M059J (cell line): ENCODE measurements around the gene IPCEF1. TPM values are rescaled to one million over a fixed set of nuclear protein-coding genes. Genes with fewer than 3 reads are reported as not detected.

Source experiments
- DNase-seq: peaks from one replicate; pipeline ENCODE4 v3.0.0-alpha.2; 2012; ENCODE audit warnings: low read depth
- total RNA-seq: library from RNA; depleted of rRNA; stranded (reverse); fragments of >200 nt; shearing (Covaris generic); gene quantifications from 2 replicates; pipeline ENCODE4 v1.2.3, GENCODE V29; 2014

IPCEF1 gene
- total RNA-seq, 1 experiment from 2014 or later: 1.6 TPM

DNA sequence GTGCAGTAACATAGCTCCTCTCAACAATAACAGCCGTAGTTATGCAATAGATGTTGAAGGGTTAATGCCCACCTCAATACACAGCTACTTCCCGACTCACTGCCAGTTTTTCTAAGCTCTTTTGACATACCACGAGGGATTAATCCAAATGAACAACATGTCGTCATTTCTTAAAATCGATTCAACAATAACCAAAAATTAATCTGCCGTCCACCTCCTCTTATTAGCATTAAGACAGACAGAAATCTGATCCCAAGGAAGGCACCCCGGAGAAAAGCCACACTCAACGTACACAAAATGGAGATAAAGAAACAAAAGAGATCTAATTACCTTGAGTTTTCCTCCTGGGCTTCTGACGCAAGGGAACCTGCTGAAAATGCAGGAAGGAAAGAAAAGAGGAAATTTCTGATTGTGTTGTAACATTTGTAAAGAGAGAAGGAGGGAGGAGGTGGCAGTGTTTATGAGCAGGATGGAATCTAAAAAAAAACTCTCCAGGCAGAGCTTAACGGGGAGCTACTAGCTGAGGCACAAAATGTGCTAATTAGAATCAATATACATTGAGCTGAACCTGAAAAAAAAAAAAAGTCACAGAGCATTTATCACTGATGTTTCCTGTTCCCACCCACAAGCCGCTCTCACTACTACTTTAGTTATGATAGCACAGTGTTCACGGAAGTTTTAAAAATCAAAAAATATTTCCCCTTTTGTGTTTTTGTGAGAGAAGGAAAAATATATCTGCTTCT is 109.3 kb downstream of the IPCEF1 start:
- no peak for DNase-seq

DNA sequence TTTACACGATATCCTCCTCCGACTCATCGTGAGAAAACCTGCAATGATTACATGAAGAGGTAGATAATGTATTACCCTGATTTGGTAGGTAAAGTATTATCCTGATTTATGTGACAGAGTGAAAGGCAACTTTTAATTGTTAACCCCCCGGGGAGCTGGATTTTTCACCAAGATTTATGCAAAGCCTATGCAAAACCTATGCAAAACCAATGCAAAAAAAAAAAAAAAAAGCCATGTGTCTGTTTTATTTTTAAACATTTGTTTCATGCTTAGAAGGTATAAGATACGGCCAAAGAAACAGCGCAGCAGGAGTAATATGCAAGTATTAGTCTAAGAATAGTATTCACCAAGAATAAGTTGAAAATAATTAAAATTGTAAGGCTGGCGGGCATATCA is 109.9 kb downstream of the IPCEF1 start:
- DNase-seq: no peak

DNA sequence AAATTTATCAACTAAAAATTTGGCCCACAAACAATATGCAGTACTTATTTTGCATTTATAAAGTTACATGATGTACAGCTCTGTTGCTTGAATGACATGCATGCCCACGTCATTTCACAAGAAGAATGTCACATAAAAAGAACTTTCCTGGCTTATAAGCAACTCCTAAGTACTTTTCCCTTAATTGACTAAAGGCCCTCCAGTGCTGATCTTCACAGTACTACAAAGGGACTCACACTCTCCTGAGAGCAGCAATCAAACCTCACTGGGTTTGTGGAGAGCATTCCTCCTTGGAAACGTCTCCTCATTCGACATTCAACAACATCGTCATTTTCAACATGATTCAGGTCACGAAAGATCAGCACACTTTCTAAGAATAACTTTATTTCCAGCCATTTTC is 111.1 kb downstream of the IPCEF1 start:
- no peak for DNase-seq

DNA sequence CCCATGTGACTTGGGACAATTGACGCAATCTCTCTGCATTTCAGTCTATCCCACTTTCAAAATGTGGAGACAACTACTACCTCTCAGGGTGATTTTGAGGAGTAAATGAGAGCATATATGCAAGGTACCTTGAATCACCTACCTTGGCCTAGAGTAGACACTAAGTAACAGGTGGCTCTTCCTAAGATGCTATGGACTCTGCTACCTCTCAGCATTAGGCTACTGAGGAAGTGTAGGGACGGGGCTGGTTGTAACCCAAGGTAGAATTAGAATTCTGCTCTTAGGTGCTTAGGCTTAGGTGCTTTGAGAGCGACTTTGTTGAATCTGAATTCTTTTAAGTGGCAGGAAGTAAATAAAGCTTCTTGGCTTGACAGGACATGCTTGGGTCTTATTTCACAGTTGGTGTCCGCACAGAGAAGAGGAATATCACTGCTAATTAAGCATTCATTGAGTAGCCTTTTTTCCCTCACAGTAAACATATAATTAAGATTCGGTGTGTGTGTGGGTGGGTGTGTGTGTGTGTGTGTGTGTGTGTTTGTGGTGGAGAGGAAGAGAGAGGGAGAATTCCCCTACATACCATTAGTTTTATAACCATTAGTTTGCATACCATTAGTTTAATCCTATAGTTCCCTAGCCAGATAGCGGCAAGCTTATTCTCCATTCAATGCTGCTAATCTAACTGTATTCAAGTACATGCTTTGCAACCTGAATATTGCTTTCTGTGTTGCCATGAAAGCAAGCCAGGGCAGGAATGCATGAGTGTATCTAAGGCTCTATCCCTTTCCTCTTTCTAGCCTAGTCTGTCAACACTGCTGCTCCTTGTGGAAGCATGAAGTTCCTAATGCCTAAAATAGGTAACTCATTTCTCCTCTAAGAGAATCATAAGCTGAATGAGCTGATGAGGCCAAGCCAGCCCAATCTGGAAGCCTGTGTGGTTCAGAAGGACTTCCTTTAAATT is 112.5 kb downstream of the IPCEF1 start:
- DNase-seq: no peak

DNA sequence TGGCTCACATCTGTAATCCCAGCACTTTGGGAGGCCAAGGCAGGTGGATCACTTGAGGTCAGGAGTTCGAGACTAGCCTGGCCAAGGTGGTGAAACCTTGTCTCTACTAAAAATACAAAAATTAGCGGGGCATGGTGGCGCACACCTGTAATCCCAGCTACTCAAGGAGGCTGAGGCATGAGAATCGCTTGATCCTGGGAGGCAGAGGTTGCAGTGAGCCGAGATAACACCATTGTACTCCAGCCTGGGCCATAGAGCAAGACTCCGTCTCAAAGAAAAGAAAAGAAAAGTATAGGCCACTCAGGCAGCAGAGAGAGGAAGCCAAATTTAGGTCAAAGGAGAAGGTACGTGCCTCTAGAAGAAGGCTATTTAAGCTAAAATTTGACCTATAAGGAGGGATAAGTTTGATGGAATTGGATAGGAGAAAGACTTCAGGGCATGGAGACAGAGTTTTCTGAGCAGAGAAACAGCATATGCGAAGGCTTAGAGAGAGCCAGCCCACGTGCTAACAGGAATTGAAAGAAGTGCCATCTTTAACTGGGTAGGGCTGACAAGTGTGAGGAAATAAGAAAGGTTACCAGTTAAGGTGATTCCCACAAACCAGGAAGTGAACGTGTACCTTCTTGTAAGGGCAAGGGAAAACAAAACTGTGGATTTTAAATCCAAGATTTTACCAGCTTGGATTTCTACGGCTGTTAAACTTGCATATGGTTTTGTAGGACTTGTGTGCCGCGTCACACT is 113.8 kb downstream of the IPCEF1 start:
- DNase-seq: no peak

DNA sequence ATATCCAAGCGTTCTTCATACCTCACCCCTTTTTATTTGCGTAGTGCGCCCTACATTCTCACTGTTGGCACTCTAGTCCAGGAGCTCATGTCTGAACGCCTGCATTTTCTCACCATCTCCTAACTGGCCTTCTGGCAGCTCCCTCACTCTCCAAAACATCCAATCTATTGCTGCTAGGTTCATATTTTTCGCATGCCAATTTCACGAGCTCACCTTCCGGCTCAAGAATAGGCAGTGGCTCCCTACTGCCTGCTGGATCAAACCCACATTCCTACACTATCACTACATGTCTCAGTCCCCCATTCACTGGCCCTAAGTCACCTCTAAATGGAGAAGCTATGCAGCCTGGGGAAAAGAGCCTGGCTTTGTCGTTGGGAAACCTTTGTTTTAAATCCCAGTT is 115.0 kb downstream of the IPCEF1 start:
- DNase-seq: no peak

DNA sequence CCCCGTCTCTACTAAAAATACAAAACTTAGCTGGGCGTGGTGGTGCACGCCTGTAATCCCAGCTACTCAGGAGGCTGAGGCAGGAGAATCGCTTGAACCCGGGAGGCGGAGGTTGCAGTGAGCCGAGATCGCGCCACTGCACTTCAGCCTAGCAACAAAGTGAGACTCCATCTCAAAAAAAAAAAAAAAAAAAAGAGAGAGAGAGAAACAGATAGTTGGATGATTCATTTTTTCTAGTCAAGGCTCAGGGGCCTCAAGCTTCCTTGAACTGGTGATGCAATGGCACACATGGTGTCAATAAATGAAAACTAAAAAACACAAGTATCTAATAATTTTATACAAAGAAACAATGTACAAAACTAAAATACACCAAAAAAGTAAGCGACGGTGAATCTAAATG is 115.5 kb downstream of the IPCEF1 start:
- DNase-seq: peak; percentile 21

DNA sequence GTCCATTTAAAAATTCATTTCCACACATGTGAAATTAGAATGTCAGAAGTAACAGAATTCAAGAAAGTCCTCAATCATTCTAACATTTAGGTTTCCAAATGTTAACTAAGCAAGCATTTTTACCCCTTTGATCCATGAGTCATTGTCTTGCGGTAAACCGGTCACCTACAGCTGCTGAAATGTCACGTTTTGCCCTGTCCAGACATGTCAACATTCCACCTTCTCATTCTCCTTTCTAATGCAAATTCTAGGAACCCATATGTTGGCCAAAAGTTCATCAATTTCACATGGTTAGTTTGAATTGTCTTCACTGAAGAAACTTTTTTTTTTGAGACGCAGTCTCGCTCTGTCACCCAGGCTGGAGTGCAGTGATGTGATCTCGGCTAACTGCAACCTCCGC is 117.2 kb downstream of the IPCEF1 start:
- DNase-seq: peak; percentile 78

DNA sequence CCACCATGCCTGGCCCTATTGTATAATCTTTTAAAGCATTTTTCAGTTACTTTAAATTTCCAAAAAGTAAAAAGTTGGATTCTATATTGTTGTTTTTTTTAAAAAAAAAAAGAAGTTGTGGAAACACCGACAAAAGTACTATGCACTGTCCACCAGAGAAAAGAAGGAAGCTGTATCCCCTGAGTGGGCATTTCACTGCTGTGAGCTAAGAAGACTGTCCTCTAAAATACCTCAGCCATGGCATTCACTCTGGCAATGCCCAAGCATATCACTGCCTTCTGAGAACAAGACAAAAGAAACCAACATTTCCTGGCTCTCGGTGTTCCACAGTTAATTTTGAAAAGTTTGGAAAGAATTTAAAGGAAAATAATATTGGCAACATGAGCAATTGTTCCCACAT is 117.8 kb downstream of the IPCEF1 start:
- DNase-seq: peak; percentile 16

DNA sequence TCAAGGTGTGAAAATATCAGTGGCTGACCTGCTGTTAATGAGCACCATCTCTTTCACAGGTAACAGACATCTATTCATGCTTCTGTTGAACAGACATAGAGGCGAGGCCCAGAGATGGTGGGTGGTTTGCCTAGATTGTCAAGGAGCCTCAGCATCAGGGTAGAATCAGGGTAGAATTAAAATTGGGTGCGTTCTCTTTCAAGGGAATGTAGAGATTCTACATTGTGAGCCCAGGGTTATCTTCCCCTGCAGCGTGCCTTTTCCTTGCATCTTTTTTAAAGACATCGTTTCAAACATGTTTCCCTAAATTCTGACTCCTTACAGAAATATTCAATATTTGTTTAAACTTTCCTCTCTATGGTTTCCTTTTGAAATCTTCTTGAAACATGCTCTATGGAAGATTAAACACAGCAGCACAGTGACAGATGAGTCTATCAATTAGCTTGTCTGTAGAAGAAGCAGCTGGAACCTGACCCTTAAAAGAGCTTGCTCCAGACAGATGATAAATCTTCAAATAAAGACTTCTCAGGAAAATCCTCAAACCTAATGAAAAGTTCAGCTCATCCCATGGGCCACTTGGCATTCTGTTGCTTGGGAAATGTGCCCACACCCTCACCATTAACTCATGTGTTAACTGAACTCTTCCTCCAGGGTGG is 119.8 kb downstream of the IPCEF1 start:
- no peak for DNase-seq

DNA sequence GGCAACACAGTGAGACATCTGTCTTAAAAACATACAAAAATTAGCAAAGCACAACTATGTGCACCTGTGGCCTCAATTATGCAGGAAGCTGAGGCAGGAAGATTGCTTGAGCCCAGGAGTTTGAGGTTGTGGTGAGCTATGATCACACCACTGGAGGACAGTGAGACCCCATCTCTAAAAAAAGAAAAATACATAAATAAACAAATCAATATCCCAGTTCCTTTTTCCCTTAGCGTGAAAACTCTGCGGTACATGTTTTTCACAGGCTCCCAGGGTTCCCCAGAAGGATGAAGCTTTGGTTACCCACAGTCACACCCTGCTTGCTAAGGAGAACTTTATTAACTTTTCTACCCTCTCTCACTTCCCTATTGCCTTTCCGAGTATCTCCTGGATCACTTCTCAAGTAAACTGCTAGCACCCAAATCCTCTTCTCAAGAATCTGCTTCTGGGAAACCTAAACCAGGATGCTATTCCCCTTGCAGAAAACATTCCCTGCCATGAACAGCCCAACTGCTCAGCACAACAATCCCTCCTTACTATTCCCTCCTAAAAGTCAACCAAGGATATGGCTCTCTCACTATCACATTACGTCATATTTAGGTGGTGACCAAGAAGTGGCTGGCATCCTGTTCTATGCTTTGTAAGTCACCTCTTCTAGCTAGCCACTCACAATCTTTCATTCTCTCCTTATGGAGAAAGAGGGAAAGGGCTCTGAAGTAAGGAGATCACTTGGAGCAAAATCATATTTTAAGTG is 122.4 kb downstream of the IPCEF1 start:
- no peak for DNase-seq

DNA sequence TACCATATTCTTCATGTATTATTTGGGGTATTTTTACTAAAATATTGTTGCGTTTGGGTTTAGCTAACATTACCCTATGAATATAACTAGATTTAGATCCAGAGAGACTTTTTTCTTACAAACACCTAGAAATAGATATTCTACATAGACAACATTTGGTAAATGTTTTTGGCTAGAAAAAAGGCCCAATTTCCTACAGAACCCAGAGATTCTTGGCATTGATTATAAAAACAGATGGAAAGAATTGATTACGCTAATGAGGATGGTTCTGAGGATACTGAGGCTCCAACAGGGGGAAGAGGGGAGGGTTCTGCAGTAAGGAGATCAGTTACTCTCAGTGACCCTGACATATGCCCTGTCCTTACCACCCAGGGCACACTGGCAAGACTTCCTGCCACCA is 123.2 kb downstream of the IPCEF1 start:
- no peak for DNase-seq

DNA sequence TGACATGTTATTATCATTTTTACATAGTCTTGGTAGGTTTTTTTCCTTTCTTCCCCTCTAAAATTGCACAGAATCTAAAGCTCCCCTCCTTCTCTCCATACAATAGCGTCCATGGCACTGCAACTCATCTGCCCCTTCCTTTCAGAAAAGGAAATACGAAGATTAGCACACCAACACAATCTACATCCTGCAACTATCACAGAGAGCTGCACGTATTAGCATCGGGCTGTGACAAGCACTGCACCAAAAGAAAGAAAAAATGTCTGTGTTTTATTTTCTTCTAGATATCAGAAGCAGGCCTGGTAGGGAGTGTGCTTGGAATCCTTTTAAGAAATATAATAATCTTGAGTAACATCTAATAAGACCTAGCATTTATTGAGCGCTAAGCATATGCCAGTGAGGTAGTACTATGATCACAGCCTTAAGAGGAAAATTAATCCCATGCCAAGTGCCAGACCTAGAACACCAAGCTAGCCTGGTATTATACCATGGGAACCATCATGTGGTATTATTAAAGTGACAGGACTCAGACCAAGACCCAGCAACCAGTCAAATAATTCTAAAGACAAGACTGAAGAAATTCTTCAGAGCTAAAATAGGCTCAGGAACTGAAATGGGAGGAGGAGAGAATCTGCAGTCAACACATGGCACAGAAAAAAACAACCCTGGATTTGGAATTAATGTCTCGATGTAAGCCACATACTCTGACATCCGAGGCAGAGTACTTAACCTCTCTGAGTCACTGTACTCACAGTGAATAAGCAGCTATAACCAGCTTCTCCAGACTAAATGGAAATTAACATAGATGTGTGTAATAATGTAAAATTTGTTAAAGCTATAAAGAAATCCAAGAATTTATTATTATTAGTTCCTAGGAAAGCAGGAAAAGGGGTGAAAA is 124.3 kb downstream of the IPCEF1 start:
- DNase-seq: peak; percentile 48

DNA sequence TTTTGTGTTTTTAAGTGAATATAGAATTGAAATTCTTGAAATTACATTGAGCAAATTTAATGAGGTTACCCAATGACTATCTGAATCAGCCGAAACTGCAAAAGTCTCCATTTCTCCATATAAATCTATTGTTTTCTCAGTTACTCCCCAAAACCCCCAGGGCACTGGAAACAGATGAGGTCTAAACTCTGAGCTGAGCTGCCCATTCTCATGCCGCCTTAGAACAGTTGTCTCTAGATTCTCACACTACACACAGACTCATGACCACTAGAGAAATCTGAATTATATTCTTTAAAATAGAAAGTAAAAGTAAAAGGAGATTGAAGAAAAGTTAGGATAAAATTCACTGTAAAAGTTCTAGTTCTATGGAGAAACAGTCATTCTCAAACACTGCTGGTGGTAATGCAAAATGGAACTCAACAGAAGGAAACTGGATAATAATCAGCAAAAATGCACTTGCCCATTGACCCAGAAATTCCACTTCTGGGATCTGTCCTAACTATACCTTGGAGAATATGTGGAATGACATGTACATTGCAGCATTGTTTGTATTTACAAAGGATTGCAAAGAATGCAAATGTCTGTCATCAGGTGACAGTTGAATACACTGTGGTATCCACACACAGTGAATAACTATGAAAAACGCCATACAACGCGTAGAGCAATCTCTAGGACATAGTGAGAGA is 125.5 kb downstream of the IPCEF1 start:
- no peak for DNase-seq

DNA sequence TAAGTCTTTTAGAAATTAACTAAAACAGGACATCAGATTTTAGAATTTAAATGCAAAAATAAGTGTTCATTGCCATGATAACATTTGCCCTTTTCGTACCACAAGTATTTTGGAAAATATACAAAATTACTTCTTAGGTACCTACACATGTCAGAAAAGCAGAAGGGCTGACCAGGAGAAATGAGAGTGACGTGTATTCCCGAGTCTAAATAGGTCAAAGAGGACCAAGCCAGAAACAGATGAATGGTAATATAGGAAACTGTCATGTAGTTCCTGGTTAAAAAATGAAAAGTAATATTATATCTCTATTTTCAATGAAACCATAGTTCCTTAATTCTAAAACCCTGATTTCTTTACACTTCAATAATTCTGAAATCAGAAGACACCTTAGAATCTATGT is 126.2 kb downstream of the IPCEF1 start:
- DNase-seq: no peak

DNA sequence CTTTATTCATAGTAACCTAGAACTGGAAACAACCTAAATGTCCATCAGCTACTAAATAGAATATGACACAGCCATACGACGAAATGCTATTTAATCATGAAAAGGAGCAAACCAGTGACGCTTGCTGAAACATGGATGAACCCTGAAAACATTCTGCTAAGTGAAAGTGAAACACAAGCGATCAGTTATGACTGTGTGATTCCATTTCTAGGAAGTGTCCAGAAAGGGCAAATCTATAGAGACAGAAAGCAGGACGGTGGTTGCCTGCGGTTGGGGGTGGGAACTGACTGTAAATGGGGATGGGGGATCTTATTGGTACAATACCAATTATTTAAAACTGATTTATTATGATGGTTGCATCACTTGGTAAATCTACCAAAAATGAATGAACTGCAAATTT is 126.8 kb downstream of the IPCEF1 start:
- no peak for DNase-seq

DNA sequence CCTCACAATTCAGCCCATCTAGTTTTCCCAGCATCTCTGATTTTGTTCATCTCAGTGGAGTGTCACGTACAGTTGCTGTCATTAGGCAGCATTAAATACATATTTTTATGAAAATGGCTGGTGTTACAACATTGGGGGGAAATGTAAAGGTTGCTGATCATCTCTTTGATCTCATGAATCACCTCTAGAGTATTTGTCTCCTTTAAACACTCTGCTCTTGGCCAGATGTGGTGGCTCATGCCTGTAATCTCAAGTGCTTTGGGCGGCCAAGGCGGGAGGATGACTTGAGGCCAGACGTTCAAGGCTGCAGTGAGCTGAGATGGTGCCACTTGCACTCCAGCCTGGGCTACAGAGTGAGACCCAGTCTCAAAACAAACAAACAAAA is 128.1 kb downstream of the IPCEF1 start:
- no peak for DNase-seq

DNA sequence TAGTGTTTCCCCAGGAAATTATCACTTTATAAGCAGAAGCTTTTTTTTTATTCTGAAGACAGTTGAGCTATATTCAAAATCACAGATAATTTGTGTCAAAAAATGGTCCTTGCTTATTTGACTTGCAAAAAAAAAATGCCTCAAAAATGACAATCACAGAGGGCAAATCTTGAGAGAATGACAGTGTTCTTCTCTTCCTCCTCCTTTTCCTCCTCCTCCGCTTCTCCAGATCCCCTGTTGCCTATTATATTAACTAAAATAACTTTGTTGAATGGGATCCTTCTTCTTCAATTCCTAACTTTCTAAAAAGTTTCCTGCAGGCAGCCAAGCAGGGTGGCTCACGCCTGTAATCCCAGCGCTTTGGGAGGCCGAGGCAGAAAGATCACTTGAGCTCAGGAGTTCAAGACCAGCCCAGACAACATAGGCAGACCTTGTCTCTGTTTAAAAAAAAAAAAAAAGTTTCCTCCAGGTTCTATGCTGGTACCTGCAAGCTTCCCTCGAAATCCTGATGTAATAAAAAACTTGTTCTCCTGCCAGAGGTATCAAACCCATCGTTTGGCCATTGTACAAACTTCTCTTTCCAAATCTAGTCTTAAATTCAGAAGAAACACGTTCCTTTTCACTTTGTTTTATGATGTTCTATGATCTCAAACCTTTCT is 128.6 kb downstream of the IPCEF1 start:
- DNase-seq: no peak

DNA sequence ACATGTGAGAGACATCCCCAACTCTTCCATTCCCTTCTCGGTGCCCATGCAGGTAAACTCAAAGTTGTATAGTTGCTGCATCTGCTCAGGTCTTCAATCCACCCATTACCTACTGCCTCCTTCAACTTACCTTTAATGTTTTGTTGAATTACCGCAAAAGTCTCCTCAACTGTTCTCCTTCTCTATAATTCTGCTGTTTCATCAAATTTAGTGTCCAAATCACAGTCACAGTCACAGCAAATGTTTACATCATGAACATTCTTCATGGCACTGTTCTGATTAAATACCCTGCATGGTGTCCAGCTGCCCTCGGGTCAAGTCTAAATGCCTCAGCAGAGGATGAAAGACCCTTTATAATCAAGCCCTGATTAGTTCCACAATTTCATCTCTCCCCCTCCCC is 130.1 kb downstream of the IPCEF1 start:
- DNase-seq: no peak
